Sigmoid colon (tissue), 7 donors: ENCODE measurements around the gene FUT7. TPM values are rescaled to one million over a fixed set of nuclear protein-coding genes. Genes with fewer than 3 reads are reported as not detected.

Experiments
- DNase-seq: peaks from one replicate; pipeline ENCODE4 v3.0.0-alpha.2; 2019
- H3K27ac ChIP-seq, 4 donors: fragments of 200-600 bp; sonication (generic); one replicate each; pipeline ENCODE4 v1.5.1; 2016 to 2019; ENCODE audit warnings: mild to moderate bottlenecking in 1 of 4
- H3K27me3 ChIP-seq, 3 donors: fragments of 200-600 bp; sonication (generic); one replicate each; pipeline ENCODE4 v1.5.1; 2019; ENCODE audit warnings: mild to moderate bottlenecking in 1 of 3
- H3K36me3 ChIP-seq, 4 donors: fragments of 200-600 bp; sonication (generic); one replicate each; pipeline ENCODE4 v1.5.1; 2016 to 2019
- H3K4me1 ChIP-seq, 4 donors: fragments of 200-600 bp; sonication (generic); one replicate each; pipeline ENCODE4 v1.5.1; 2017 to 2019
- H3K4me3 ChIP-seq, 4 donors: fragments of 200-600 bp; sonication (generic); one replicate each; pipeline ENCODE4 v1.5.1; 2017 to 2019; ENCODE audit warnings: mild to moderate bottlenecking in 2 of 4, moderate library complexity in 1 of 4
- H3K9me3 ChIP-seq, 4 donors: fragments of 200-600 bp in 3 of 4; sonication (generic) in 3 of 4; one replicate each; pipeline versions ENCODE4 v1.5.1 to v1.6.1; 2013 to 2019
- EP300 ChIP-seq, 4 donors: sonication (generic); formaldehyde crosslinking; IDR thresholded peaks; one replicate each; pipeline ENCODE4 v1.6.1; 2017; ENCODE audit warnings: antibody characterized with exemption in 4 of 4
- POLR2A ChIP-seq, 2 donors: fragments of 450-650 bp; IDR thresholded peaks; one replicate each; pipeline ENCODE4 v1.6.1; 2016; ENCODE audit warnings: antibody characterized with exemption in 2 of 2, mild to moderate bottlenecking in 2 of 2, moderate library complexity in 2 of 2
- POLR2AphosphoS5 ChIP-seq, 4 donors: sonication (generic); formaldehyde crosslinking; IDR thresholded peaks; one replicate each; pipeline ENCODE4 v1.6.1; 2017; ENCODE audit warnings: antibody characterized with exemption in 4 of 4
- WGBS, 2 donors: extraction: QIAGEN DNeasy Blood & Tissue Kit; methylation state at CpG; one replicate each; pipeline ENCODE4 v1.1.7; 2013; 5-methylcytosine and 5-hydroxymethylcytosine counted together
- intact Hi-C: fragments of 100-400 bp; cut with DNase I; formaldehyde crosslinking; loops from one replicate; pipeline ENCODE4 v1.15.1; 2023
- polyA plus RNA-seq, 3 donors: library from polyadenylated mRNA; stranded (reverse); fragments of 200-250 nt; gene quantifications; one replicate each; pipeline ENCODE4 v1.2.3, GENCODE V29; 2013
- total RNA-seq, 4 donors: library from RNA; depleted of rRNA; stranded (reverse); fragments of >200 nt; gene quantifications; one replicate each; pipeline ENCODE4 v1.1.0, GENCODE V29; 2016
- TF ChIP-seq, protein P1 (sequence below), 4 experiments: fragments of 450-650 bp in 3 of 4; fragments of 200-600 bp in 1 of 4; IDR thresholded peaks; one replicate each; pipeline ENCODE4 v1.5.1; 2016 to 2019; ENCODE audit warnings: antibody characterized with exemption in 4 of 4, mild to moderate bottlenecking in 3 of 4, moderate library complexity in 2 of 4
- donor health status: healthy with polysubstance abuse.
- donor health status: Bipolar disorder and iron deficiency.
- donor health status: healthy.

Gene FUT7
- total and polyA plus RNA-seq, 7 donors: 0.36 to 1.3 (median 0.84) TPM; not detected in 3

DNA sequence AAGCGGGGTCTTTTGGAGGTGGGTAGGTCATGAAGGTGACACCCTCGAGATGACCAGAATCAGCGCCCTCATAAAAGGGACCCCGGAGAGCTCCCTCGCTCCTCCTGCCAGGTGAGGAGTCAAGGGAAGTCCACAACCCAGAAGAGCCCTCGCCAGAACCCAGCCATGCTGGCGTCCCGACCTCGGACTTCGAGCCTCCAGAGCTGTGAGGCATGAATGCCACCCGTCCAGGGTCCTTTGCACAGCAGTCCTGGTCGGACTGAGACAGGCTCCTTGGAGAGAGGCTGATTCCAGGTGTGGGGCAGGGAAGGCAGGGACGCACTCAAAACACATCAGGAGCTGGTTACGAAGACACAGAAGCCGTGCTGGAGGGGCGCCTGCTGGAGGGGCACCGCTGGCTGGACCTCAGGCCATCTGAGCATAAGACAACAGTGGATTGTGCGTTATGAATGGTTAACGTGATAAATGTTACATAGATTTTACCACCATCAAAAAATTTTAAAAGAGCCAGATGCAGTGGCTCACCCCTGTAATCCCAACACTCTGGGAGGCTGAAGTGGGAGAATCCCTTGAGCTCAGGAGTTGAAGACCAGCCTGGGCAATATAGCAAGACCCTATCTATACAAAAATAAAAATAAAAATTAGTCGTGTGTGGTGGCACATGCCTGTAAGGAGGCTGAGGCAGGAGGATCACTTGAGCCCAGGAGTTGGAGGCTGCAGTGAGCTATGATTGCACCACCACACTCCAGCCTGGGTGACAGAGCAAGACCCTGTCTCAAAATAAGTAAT lies 29.8 kb downstream of the FUT7 start:
- Histone ChIP-seq H3K4me1 (no peaks in the 10 kb centered on the region), H3K4me3 (no peak overlapping the region), H3K36me3 (no peaks in the 10 kb centered on the region), H3K27me3 (peaks cover 3 to 16% (median 8%) of the 10 kb centered on the region in 3 donors), H3K9me3 (no peaks in the 10 kb centered on the region), H3K27ac (no peak overlapping the region)
- 80 to 91% methylated on average over 20 of the region's 20 CpGs for WGBS, 2 donors
- DNase-seq: no peak
- intact Hi-C loops: no loop called here
- TF ChIP-seq POLR2A (IDR thresholded peaks at IDR 0.05): no peak
- TF ChIP-seq EP300 (IDR thresholded peaks at IDR 0.05): no peak
- TF ChIP-seq POLR2AphosphoS5 (IDR thresholded peaks at IDR 0.05): no peak
- TF ChIP-seq, protein P1, sequence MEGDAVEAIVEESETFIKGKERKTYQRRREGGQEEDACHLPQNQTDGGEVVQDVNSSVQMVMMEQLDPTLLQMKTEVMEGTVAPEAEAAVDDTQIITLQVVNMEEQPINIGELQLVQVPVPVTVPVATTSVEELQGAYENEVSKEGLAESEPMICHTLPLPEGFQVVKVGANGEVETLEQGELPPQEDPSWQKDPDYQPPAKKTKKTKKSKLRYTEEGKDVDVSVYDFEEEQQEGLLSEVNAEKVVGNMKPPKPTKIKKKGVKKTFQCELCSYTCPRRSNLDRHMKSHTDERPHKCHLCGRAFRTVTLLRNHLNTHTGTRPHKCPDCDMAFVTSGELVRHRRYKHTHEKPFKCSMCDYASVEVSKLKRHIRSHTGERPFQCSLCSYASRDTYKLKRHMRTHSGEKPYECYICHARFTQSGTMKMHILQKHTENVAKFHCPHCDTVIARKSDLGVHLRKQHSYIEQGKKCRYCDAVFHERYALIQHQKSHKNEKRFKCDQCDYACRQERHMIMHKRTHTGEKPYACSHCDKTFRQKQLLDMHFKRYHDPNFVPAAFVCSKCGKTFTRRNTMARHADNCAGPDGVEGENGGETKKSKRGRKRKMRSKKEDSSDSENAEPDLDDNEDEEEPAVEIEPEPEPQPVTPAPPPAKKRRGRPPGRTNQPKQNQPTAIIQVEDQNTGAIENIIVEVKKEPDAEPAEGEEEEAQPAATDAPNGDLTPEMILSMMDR (IDR thresholded peaks at IDR 0.05): no peak

DNA sequence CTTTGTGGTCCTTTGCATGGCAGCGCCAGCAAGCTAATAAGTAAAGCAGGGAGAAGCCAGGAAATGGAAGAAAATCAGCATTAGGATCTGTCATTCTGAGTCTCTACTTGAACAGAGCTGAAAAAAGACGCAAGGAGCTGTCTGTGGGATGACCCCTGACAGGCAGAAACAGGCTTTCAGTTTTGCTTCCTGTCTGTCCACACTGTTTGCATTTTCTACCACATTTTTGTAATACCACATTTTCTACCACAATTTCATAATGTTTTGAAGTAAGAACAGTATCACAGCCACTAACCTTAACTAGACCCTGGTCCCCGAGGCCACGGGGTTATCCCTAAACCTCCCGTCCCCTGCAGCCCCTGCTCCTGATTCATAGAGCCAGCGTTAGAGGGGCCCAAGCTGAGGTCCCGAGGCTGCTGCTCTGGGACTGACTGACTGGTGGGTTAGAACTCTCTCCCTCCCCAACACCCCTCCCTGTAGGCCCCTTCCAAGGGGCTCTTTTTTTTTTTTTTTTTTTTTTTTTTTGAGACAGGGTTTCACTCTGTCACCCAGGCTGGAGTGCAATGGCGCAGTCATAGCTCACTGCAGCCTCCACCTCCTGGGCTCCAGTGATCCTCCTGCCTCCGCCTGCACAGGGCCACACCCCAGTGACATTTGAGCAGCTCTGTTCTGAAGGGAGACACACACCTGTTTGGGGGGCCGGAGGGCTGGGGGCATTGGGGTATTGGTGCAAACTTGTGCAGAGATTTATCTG lies 31.5 kb downstream of the FUT7 start:
- peaks cover 0 to 14% (median 12%) of the 10 kb centered on the region in 4 donors for H3K4me1 ChIP-seq
- intact Hi-C loops: no loop called here
- no peaks in the 10 kb centered on the region for H3K36me3 ChIP-seq
- no peak for TF ChIP-seq POLR2AphosphoS5 (IDR thresholded peaks at IDR 0.05)
- no peak for TF ChIP-seq EP300 (IDR thresholded peaks at IDR 0.05)
- TF ChIP-seq, protein P1 (IDR thresholded peaks at IDR 0.05): no peak
- TF ChIP-seq POLR2A (IDR thresholded peaks at IDR 0.05): no peak
- no peaks in the 10 kb centered on the region for H3K9me3 ChIP-seq
- no peak for DNase-seq
- WGBS, 2 donors: 55 to 71% methylated on average over 10 of the region's 10 CpGs
- H3K4me3 ChIP-seq: no peak overlapping the region
- H3K27me3 ChIP-seq: peaks cover 11 to 33% (median 25%) of the 10 kb centered on the region in 3 donors
- peak overlapping the region in 1 of 4 donors; percentile 1 for H3K27ac ChIP-seq

DNA sequence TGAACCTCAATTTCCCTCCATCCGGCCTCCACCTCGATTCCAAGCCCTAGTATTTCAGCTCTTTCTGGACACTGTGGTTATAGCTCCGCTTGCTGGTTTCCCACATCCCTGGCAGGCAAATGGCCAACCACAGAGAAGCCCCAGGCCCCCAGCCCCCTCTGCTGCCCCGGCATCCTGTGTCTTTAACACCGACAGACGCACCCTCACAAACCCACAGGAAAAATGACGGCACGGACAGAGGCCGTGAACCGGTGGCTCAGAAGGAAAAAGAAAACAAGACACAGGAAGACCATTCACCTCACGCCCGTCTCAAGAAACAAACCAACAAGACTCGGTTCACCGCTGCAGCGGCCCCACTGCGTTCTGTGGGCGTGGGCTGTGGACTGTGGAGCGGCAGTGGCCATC lies 34.1 kb downstream of the FUT7 start:
- peaks cover 0 to 30% (median 28%) of the 10 kb centered on the region in 4 donors for H3K4me1 ChIP-seq
- no peak for DNase-seq
- peaks cover 26 to 58% (median 44%) of the 10 kb centered on the region in 3 donors for H3K27me3 ChIP-seq

DNA sequence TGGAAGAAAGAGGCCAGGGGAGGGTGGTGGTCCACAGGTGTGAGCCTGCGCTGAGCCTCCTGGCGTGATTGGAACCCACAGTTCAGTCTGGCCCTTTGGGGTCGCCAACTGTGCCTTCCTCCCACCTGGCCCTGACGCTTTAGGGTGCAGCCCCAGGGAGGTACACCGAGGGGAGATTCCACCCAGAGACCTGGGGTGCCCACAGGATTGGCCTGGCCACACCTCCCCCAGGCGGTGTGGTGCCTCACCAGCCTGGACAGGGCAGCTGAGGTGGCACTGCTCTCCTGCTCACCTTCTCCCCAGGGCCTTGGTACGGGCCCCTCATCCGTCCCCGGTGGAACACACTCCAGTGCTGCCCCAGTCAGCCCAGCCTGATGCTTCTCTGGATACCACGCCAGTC lies 34.5 kb downstream of the FUT7 start:
- TF ChIP-seq, protein P1 (IDR thresholded peaks at IDR 0.05): no peak
- TF ChIP-seq POLR2AphosphoS5 (IDR thresholded peaks at IDR 0.05): no peak
- TF ChIP-seq POLR2A (IDR thresholded peaks at IDR 0.05): no peak
- TF ChIP-seq EP300 (IDR thresholded peaks at IDR 0.05): no peak
- Histone ChIP-seq H3K4me1 (peaks cover 0 to 34% (median 32%) of the 10 kb centered on the region in 4 donors), H3K36me3 (peaks cover 0 to 5% (median 3%) of the 10 kb centered on the region in 4 donors), H3K4me3 (no peak overlapping the region), H3K27me3 (peaks cover 26 to 58% (median 44%) of the 10 kb centered on the region in 3 donors), H3K9me3 (no peaks in the 10 kb centered on the region), H3K27ac (no peak overlapping the region)
- no peak for DNase-seq
- 48 to 69% methylated on average over 10 of the region's 10 CpGs for WGBS, 2 donors
- intact Hi-C loops: loop anchor here (2.0 kb wide), 1 partner anchor 29 kb away; no protein-coding TSS in a partner anchor

More for the DNA sequence above, 34.1 kb downstream of the FUT7 start:
- Histone ChIP-seq H3K27ac (no peak overlapping the region), H3K4me3 (no peak overlapping the region), H3K36me3 (peaks cover 0 to 5% (median 3%) of the 10 kb centered on the region in 4 donors), H3K9me3 (no peaks in the 10 kb centered on the region)
- TF ChIP-seq, protein P1 (IDR thresholded peaks at IDR 0.05): no peak
- TF ChIP-seq POLR2A (IDR thresholded peaks at IDR 0.05) (no peak), POLR2AphosphoS5 (IDR thresholded peaks at IDR 0.05) (no peak), EP300 (IDR thresholded peaks at IDR 0.05) (no peak)
- 50 to 58% methylated on average over 18 of the region's 18 CpGs for WGBS, 2 donors
- intact Hi-C loops: loop anchor here (2.0 kb wide), 1 partner anchor 29 kb away; no protein-coding TSS in a partner anchor
